Testis (tissue), 3 donors: Measurements from ENCODE around the gene PLIN3. TPM values are rescaled to one million over a fixed set of nuclear protein-coding genes. Genes with fewer than 3 reads are reported as not detected.
A peak's percentile ranks its signal among the peaks of the same experiment; 100 is the strongest.
"Not testable (repeated sequence)": the region's sequence is repeated elsewhere in the genome, so short reads cannot be mapped to it uniquely, and the experiment has no call there.

Source experiments
- DNase-seq: peaks from one replicate; pipeline ENCODE4 v3.0.0-alpha.2; 2019
- H3K27ac ChIP-seq, 2 donors: fragments of 200-600 bp; sonication (generic); one replicate each; pipeline ENCODE4 v1.5.1; 2019
- H3K27me3 ChIP-seq: fragments of 200-600 bp; sonication (generic); one replicate; pipeline ENCODE4 v1.5.1; 2019
- H3K36me3 ChIP-seq: fragments of 200-600 bp; sonication (generic); one replicate; pipeline ENCODE4 v1.5.1; 2017; ENCODE audit warnings: low read depth; ENCODE audit errors: missing control alignments
- H3K4me1 ChIP-seq: fragments of 200-600 bp; sonication (generic); one replicate; pipeline ENCODE4 v1.5.1; 2019
- H3K4me3 ChIP-seq, 2 donors: fragments of 200-600 bp; sonication (generic); one replicate each; pipeline ENCODE4 v1.5.1; 2017 to 2019
- H3K9me3 ChIP-seq: fragments of 200-600 bp; sonication (generic); one replicate; pipeline ENCODE4 v1.5.1; 2017
- POLR2A ChIP-seq: fragments of 450-650 bp; IDR thresholded peaks from one replicate; pipeline ENCODE4 v1.6.1; 2017; ENCODE audit warnings: antibody characterized with exemption, mild to moderate bottlenecking, moderate library complexity
- WGBS, 2 donors: methylation state at CpG; one replicate each; pipeline ENCODE4 v1.1.5; 2018; 5-methylcytosine and 5-hydroxymethylcytosine counted together
- intact Hi-C: fragments of 100-400 bp; cut with DNase I; formaldehyde crosslinking; loops from one replicate; pipeline ENCODE4 v1.15.1; 2023; ENCODE audit warnings: low total_unique reads
- polyA plus RNA-seq: library from polyadenylated mRNA; stranded (reverse); fragments of 350-450 nt; fragmentation: Illumina TruSeq; extraction: RNeasy Lipid Tissue Mini Kit (QIAGEN cat#74804); gene quantifications from one replicate; pipeline ENCODE4 v1.2.3, GENCODE V29; 2014; ENCODE audit warnings: low read depth, low replicate concordance; ENCODE audit not compliant: insufficient read depth
- total RNA-seq, 2 donors: library from RNA; depleted of rRNA; stranded (reverse); fragments of >200 nt; gene quantifications; one replicate each; pipeline ENCODE4 v1.2.3, GENCODE V29; 2016
- TF ChIP-seq, protein P1 (sequence below), 3 experiments: fragments of 450-650 bp in 2 of 3; fragments of 200-600 bp in 1 of 3; sonication (generic) in 1 of 3; IDR thresholded peaks; one replicate each; pipeline ENCODE4 v1.5.1; 2016 to 2019; ENCODE audit warnings: antibody characterized with exemption in 3 of 3, mild to moderate bottlenecking in 2 of 3, moderate library complexity in 1 of 3

PLIN3 gene
- total and polyA plus RNA-seq, 3 donors from 2014 or later = 63.4 to 109 (median 82.8) TPM

- Histone ChIP-seq H3K36me3 (no peaks in the 10 kb centered on the region), H3K27ac (peak overlapping the region in 1 of 2 donors; percentile 82), H3K4me1 (peaks cover 15% of the 10 kb centered on the region), H3K27me3 (no peaks in the 10 kb centered on the region), H3K4me3 (peak overlapping the region in 1 of 2 donors; percentile 96), H3K9me3 (no peaks in the 10 kb centered on the region)
- WGBS, 2 donors = 57 to 59% methylated on average over 10 of the region's 10 CpGs
- intact Hi-C loops = no loop called here
- no peak for DNase-seq
- TF ChIP-seq, protein P1, sequence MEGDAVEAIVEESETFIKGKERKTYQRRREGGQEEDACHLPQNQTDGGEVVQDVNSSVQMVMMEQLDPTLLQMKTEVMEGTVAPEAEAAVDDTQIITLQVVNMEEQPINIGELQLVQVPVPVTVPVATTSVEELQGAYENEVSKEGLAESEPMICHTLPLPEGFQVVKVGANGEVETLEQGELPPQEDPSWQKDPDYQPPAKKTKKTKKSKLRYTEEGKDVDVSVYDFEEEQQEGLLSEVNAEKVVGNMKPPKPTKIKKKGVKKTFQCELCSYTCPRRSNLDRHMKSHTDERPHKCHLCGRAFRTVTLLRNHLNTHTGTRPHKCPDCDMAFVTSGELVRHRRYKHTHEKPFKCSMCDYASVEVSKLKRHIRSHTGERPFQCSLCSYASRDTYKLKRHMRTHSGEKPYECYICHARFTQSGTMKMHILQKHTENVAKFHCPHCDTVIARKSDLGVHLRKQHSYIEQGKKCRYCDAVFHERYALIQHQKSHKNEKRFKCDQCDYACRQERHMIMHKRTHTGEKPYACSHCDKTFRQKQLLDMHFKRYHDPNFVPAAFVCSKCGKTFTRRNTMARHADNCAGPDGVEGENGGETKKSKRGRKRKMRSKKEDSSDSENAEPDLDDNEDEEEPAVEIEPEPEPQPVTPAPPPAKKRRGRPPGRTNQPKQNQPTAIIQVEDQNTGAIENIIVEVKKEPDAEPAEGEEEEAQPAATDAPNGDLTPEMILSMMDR (IDR thresholded peaks at IDR 0.05) = no peak
- no peak for TF ChIP-seq POLR2A
Measured at GRCh38 chr19:4868286-4868834, 893 bp upstream of the PLIN3 start.

- DNase-seq = peak; percentile 75
- 0 to 2% methylated on average over 17 to 22 of the region's 22 CpGs for WGBS, 2 donors
- Histone ChIP-seq H3K4me3 (peak overlapping the region; percentile 86 to 96), H3K9me3 (no peaks in the 10 kb centered on the region), H3K4me1 (peaks cover 15% of the 10 kb centered on the region), H3K27me3 (no peaks in the 10 kb centered on the region), H3K36me3 (no peaks in the 10 kb centered on the region), H3K27ac (peak overlapping the region; percentile 82 to 90)
- TF ChIP-seq POLR2A = no peak
- intact Hi-C loops = no loop called here
Measured at GRCh38 chr19:4866595-4867424, 657 bp downstream of the PLIN3 start.

DNA sequence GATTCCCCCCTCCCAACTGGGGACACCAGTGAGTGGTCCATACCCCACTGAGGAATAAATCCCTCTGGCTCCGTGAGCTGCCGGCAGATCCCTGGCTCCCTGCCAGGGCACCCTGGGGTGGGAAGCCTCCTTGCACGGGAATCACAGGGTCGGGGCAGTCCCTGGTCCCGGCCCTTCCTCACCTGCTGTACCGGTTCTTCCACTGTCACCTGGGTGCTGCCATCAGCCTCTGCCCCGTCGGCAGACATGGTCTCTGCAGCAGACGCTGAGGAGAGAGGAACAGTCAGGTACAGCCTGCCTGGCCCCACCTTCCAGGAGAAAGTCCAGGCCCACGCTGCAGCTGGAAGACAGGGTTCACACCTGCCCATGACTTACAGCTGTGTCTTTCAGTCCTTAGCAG lies 6.3 kb downstream of the PLIN3 start:
- Histone ChIP-seq H3K36me3 (no peaks in the 10 kb centered on the region), H3K27me3 (no peaks in the 10 kb centered on the region), H3K9me3 (no peaks in the 10 kb centered on the region), H3K4me3 (no peak overlapping the region), H3K27ac (no peak overlapping the region), H3K4me1 (peaks cover 5% of the 10 kb centered on the region)
- intact Hi-C loops = no loop called here
- DNase-seq = no peak
- TF ChIP-seq, protein P1 (IDR thresholded peaks at IDR 0.05) = no peak
- no peak for TF ChIP-seq POLR2A
- WGBS, 2 donors = 71 to 83% methylated on average over 8 to 10 of the region's 10 CpGs

- 94 to 96% methylated on average over 5 to 11 of the region's 11 CpGs for WGBS, 2 donors
- H3K4me1 ChIP-seq = peaks cover 13% of the 10 kb centered on the region
- H3K4me3 ChIP-seq = no peak overlapping the region
- intact Hi-C loops = no loop called here
- H3K27me3 ChIP-seq = no peaks in the 10 kb centered on the region
- no peak for TF ChIP-seq POLR2A
- TF ChIP-seq, protein P1 (IDR thresholded peaks at IDR 0.05) = no peak
- H3K9me3 ChIP-seq = no peaks in the 10 kb centered on the region
- H3K27ac ChIP-seq = no peak overlapping the region
- no peak for DNase-seq
- no peaks in the 10 kb centered on the region for H3K36me3 ChIP-seq
Measured at GRCh38 chr19:4859697-4860096, 7.8 kb downstream of the PLIN3 start.

DNA sequence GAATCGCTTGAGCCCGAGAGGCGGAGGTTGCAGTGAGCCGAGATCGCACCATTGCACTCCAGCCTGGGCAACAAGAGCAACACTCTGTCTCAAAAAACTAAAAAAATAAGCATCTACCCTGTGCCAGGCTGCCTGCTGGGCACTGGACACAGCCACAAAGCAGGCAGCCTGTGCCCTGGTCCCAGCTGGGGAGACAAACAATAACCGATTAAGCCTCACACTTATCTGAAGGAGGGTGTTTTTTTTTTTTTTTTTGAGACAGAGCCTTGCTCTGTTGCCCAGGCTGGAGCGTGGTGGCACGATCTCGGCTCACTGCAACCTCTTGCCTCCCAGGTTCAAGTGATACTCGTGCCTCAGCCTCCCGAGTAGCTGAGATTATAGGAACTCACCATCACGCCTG lies 11.0 kb downstream of the PLIN3 start:
- intact Hi-C loops, H3K4me3 ChIP-seq, H3K27me3 ChIP-seq, H3K9me3 ChIP-seq, H3K36me3 ChIP-seq: not testable (repeated sequence)
- H3K27ac ChIP-seq = peak overlapping the region; percentile 56 to 59
- WGBS, 2 donors = 79 to 82% methylated on average over 11 to 12 of the region's 12 CpGs
- DNase-seq = peak; percentile 43
- H3K4me1 ChIP-seq = peaks cover 15% of the 10 kb centered on the region

DNA sequence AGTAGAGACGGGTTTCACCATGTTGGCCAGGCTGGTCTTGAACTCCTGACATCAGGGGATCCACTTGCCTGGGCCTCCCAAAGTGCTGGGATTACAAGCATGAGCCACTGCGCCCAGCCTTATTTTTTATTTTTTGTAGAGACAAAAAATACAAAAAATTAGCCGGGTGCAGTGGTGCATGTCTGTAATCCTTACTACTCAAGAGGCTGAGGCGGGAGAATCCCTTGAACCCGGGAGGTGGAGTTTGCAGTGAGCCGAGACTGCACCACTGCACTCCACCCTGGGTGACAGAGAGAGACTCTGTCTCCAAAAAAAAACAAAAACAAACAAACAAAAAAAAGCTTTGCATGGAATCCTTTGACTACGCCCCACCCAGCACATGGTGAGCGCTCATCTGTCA lies 14.0 kb downstream of the PLIN3 start:
- H3K9me3 ChIP-seq, H3K4me3 ChIP-seq, H3K27ac ChIP-seq, H3K27me3 ChIP-seq, DNase-seq, H3K36me3 ChIP-seq: not testable (repeated sequence)
- 79 to 93% methylated on average over 8 of the region's 8 CpGs for WGBS, 2 donors
- intact Hi-C loops = loop anchor here (5.0 kb wide), 1 partner anchor 41 kb away; no protein-coding TSS in a partner anchor
- H3K4me1 ChIP-seq = peaks cover 15% of the 10 kb centered on the region
